ENCODE measurements around the gene STAG1. TPM values are rescaled to one million over a fixed set of nuclear protein-coding genes. Genes with fewer than 3 reads are reported as not detected.
"Not testable (repeated sequence)": the region's sequence is repeated elsewhere in the genome, so short reads cannot be mapped to it uniquely, and the experiment has no call there.

Gene STAG1
- total RNA-seq, 2 experiments from 2014 or later = 38.7 to 44.7 TPM

DNA sequence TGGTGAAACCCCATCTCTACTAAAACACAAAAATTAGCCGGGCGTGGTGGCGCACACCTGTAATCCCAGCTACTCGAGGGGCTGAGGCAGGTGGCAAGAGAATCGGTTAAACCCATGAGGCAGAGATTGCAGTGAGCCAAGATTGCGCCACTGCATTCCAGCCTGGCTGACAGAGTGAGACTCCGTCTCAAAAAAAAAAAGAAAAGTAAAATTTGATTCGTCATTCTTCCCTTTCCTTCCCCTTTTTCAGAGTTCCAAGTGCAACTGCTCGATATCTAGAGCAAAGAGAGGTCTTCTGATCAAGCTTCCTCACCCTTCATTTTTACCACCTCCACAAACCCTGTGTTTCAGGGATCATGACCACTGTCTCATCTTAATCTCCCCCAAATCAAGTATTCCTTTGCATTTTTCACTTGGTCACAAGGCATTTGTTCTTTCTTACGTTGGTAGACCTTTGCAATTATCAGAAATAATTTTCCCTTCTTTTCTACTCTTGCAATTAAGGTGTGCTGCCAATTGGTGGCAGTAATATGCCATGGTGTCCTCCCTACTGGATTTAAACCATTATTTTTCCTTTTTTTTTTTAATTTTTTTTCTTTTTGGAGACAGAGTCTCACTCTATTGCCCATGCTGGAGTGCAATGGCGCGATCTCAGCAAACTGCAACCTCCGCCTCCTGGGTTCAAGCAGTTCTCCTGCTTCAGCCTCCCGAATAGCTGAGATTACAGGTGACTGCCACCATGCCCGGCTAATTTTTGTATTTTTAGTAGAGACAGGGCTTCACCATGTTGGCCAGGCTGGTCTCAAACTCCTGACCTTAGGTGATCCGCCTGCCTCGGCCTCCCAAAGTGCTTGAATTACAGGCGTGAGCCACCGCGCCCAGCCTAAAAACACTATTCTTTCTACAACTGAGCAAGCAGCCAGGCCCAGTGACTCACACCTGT is 6.3 kb upstream of the STAG1 start:
- H3K27me3 Mint-ChIP-seq (ENCODE audit: low read depth); H3K4me3 Mint-ChIP-seq; H3K9me3 Mint-ChIP-seq (ENCODE audit: insufficient read depth); H3K36me3 Mint-ChIP-seq (ENCODE audit: low read depth); ATAC-seq; POLR2A ChIA-PET; H3K27ac Mint-ChIP-seq; DNase-seq: not testable (repeated sequence)
- CTCF ChIA-PET = interaction anchor here (0.9 to 9.3 kb wide), 5 partner anchors 9 to 274 kb away, joined by 3 to 176 read pairs (median 4); no protein-coding TSS in a partner anchor
- peaks cover 12% of the 10 kb centered on the region for H3K4me1 Mint-ChIP-seq (ENCODE audit: low read depth)

DNA sequence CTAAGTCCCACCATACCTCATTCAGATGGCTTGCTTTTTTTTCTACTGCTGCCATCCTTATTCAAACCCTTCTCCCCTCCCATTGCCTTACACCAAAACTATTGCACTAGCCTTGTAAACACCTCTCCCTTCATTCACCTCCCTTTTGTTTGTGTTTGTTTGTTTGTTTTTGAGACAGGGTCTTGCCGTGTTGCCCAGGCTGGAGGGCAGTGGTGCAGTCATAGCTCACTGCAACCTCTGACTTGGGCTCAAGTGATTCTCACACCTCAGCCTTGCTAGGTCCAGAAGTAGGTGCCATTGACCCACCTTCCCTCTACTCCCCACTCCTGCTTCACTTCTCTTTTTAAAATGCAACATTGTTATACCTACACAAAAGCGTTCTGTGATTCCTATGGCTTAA is 3.0 kb upstream of the STAG1 start:
- ChIA-PET CTCF (interaction anchor here (3.8 to 9.3 kb wide), 2 partner anchors 259 to 449 kb away, joined by 56 to 176 read pairs; no protein-coding TSS in a partner anchor), POLR2A (no interaction called here)
- H3K4me3 Mint-ChIP-seq = no peak overlapping the region
- DNase-seq (no peak), ATAC-seq (no peak)
- H3K9me3 Mint-ChIP-seq (ENCODE audit: insufficient read depth) = no peaks in the 10 kb centered on the region
- H3K4me1 Mint-ChIP-seq (ENCODE audit: low read depth) = peaks cover 23% of the 10 kb centered on the region
- no peak overlapping the region for H3K27ac Mint-ChIP-seq
- H3K36me3 Mint-ChIP-seq (ENCODE audit: low read depth) = peaks cover 11% of the 10 kb centered on the region
- no peaks in the 10 kb centered on the region for H3K27me3 Mint-ChIP-seq (ENCODE audit: low read depth)

DNA sequence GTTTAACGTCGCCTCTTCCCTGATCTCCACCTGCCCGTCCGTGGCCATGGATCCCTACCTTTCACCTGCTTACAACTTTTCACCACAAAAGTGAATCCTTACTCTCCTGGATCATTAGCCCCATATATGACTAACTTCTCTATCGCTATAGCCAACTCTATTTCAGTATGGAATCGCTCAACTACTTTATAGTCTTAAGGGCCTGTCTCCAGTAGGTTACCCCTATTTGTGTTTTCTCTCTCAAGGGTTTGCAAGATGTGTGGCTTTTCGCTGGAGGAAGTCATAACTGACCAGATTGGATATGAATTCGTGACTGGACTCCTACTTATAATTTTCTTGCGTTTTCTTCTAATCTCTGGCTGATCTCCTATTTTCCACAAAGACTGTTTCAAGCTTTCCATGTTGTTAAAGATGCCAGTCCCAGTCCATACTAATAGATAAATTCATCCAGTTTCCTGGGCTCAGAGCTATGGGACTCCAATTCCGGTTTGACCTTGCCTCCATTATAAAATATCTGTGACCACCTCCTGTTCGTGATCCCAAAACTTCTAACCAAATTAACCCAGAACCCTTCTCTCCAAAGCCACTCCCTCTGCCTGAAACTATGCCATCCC is 1.3 kb upstream of the STAG1 start:
- ChIA-PET CTCF (interaction anchor here (0.8 to 9.3 kb wide), 41 partner anchors 11 to 683 kb away, joined by 3 to 176 read pairs (median 5); partner anchors contain the start of genes MSL2, NCK1 and PCCB), POLR2A (interaction anchor here (0.9 to 2.7 kb wide), 18 partner anchors 9 to 1329 kb away, joined by 3 to 68 read pairs (median 5); partner anchors contain the start of genes MSL2 and NCK1)
- Mint-ChIP-seq H3K27me3 (ENCODE audit: low read depth) (no peaks in the 10 kb centered on the region), H3K4me1 (ENCODE audit: low read depth) (peaks cover 38% of the 10 kb centered on the region), H3K9me3 (ENCODE audit: insufficient read depth) (no peaks in the 10 kb centered on the region), H3K36me3 (ENCODE audit: low read depth) (peaks cover 12% of the 10 kb centered on the region), H3K4me3 (peak overlapping the region; percentile 73), H3K27ac (peak overlapping the region; percentile 86)
- ATAC-seq (no peak), DNase-seq (no peak)

DNA sequence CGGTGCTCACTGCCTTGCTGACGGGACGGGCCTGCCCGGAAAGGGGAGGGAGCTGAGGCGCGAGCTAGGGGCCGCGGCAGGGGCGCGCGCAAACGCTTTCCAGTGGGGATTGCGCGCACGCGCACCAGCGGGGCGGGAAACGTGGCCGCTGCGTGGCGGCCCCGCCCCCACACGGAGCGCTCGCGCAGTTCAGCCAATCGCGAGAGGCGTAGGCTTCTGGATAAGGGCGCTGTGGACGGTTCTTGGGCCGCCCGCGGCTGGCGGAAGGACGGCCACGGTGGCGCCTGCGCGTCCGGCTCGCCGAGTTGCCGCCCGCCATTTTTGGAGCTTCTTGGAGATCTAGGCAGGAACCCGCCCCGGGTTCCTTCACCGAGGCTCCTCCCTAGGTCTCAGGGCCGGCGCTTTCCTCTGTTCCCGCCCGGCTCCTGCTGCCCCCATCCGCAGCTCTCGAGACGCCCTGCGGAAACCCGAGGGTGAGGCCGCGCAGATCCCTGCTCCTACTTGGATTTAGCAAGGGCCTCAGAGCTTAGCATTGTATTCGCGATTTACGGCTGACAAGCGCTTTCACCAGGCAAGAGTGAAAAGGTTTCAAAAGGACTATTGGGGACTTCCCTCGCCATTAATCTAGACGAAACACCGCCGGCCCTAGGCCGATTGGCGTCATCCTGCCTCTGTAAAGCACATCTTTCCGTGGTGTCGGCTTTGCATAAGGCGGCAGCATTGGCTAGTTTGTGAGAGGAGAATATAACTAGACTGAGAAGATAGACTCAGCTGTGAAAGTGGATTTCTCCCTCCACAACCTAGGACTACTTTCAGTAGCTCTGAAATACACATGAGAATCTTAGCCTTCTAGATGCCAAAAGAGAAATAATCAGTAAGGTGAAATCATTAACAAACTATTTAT is 496 bp upstream of the STAG1 start:
- peak; percentile 99 for DNase-seq
- Mint-ChIP-seq H3K27ac (peak overlapping the region; percentile 86), H3K27me3 (ENCODE audit: low read depth) (no peaks in the 10 kb centered on the region), H3K4me3 (peak overlapping the region; percentile 73), H3K4me1 (ENCODE audit: low read depth) (peaks cover 36% of the 10 kb centered on the region), H3K9me3 (ENCODE audit: insufficient read depth) (no peaks in the 10 kb centered on the region), H3K36me3 (ENCODE audit: low read depth) (peaks cover 12% of the 10 kb centered on the region)
- peak; percentile 90 for ATAC-seq
- ChIA-PET CTCF (interaction anchor here (0.5 to 9.3 kb wide), 119 partner anchors 8 to 710 kb away, joined by 3 to 176 read pairs (median 4); partner anchors contain the start of genes MSL2, NCK1 and PCCB), POLR2A (interaction anchor here (0.6 to 2.7 kb wide), 38 partner anchors 8 to 1330 kb away, joined by 3 to 68 read pairs (median 4); partner anchors contain the start of genes MSL2 and NCK1)

DNA sequence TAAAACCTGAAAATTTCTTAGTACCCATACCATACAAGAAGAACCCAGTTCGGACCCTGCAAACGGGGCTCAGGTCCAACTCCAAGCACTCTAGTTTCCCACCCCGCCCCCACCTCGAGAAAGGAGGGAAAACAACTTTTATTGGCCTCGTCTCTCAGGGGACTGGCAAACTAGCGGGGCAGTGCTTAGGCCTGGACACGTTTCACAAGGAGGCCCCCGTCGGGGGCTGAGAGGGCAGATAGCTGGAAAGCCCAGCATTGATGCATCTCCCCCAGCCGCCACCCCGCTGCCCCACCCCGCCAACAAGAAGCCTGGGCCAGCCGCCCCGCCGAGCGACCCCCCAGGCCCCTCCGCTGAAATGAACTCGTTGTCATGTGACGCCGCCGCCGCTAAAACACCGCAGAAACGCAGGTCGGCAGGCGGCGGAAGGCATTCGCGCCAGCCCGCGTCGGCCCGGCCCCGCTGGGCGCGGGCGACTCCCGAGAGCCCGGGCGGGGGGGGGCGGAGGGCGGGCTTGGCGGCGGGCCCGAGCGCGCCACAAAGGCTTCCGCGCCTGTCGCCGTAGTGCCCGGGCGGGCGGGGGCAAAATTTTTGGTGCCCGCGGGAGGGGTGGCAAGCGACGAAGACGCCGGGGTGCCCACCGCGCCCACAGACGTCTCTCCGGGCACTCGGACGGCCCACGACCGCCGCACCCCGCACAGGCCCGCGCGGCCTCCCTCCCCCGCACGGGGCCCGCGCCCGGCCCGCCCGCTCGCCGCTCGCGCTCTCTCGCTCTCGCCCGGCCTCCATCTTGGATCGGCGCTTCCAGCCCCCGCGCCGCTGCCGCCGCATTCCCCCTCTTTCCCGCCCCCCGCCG is 634 bp downstream of the STAG1 start:
- no peaks in the 10 kb centered on the region for H3K9me3 Mint-ChIP-seq (ENCODE audit: insufficient read depth)
- no peaks in the 10 kb centered on the region for H3K27me3 Mint-ChIP-seq (ENCODE audit: low read depth)
- ATAC-seq = peak; percentile 34
- CTCF ChIA-PET = interaction anchor here (0.8 to 9.3 kb wide), 42 partner anchors 17 to 684 kb away, joined by 3 to 176 read pairs (median 5); partner anchors contain the start of gene NCK1
- peaks cover 12% of the 10 kb centered on the region for H3K36me3 Mint-ChIP-seq (ENCODE audit: low read depth)
- H3K27ac Mint-ChIP-seq = peak overlapping the region; percentile 92
- H3K4me3 Mint-ChIP-seq = peak overlapping the region; percentile 86
- peak; percentile 71 for DNase-seq
- POLR2A ChIA-PET = interaction anchor here (0.5 to 2.7 kb wide), 20 partner anchors 14 to 680 kb away, joined by 3 to 68 read pairs (median 5); partner anchors contain the start of genes MSL2 and NCK1
- peaks cover 37% of the 10 kb centered on the region for H3K4me1 Mint-ChIP-seq (ENCODE audit: low read depth)

DNA sequence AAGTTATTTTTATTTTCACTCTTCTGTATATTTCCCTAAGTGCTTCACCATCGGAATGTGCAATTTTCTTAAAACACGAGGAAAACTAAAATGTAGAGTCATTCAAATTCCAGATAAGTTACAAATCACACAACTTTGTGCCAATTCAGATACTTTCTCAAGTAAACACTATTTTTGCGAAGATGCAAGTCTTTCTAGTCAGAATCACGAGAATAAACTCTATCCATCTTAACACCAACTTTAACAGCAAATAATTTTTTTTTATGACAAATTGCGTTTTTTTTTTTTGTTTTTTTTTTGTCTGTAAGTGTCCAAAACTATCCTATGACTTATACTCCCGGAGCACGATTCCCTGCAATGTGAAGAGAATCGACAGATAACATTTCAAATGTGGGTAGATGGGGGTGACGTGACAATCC is 1.3 kb downstream of the STAG1 start:
- POLR2A ChIA-PET = no interaction called here
- no peak for ATAC-seq
- Mint-ChIP-seq H3K27ac (peak overlapping the region; percentile 92), H3K27me3 (ENCODE audit: low read depth) (no peaks in the 10 kb centered on the region), H3K36me3 (ENCODE audit: low read depth) (peaks cover 12% of the 10 kb centered on the region), H3K4me1 (ENCODE audit: low read depth) (peaks cover 43% of the 10 kb centered on the region), H3K9me3 (ENCODE audit: insufficient read depth) (no peaks in the 10 kb centered on the region), H3K4me3 (peak overlapping the region; percentile 86)
- no peak for DNase-seq
- CTCF ChIA-PET = interaction anchor here (3.2 kb wide), 1 partner anchor 680 kb away, joined by 25 read pairs; no protein-coding TSS in a partner anchor

DNA sequence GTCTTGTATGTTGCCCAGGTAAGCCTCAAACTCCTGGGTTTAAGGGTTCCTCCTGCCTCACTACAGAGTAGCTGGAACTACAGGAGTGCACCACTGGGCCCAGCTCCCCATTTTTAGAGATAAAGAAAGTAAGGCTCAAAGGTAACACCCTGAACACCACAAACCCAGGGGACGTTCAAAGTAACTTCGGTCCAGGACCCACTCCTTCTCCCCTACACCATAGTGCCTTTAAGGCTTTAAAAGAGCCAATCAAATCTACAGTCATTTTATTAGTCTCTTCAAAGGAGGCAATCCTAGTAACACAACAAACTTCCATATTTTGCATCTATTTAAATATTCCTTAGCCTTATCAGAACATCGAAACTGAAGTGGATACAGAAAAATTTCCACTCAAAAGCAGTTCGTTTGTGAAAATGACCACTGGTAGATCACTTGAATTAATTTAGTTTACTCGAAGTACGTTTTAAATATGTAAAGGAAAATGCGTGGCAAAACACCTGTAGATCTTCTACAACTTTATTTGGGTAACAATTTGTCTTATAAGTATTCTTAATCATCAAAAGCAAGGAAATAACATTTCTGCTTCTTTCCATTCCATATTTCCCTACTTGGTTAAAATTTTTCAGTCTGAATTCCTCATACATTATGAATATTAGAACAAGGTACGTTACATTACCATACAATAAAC is 1.8 kb downstream of the STAG1 start:
- H3K4me3 Mint-ChIP-seq = peak overlapping the region; percentile 86
- peaks cover 15% of the 10 kb centered on the region for H3K36me3 Mint-ChIP-seq (ENCODE audit: low read depth)
- peak overlapping the region; percentile 92 for H3K27ac Mint-ChIP-seq
- POLR2A ChIA-PET = interaction anchor here (0.6 to 1.6 kb wide), 3 partner anchors 111 to 556 kb away, joined by 3 to 4 read pairs (median 4); partner anchors contain the start of gene NCK1
- no peak for ATAC-seq
- peaks cover 49% of the 10 kb centered on the region for H3K4me1 Mint-ChIP-seq (ENCODE audit: low read depth)
- DNase-seq = peak; percentile 35
- no peaks in the 10 kb centered on the region for H3K27me3 Mint-ChIP-seq (ENCODE audit: low read depth)
- no peaks in the 10 kb centered on the region for H3K9me3 Mint-ChIP-seq (ENCODE audit: insufficient read depth)
- CTCF ChIA-PET = interaction anchor here (0.6 to 2.1 kb wide), 4 partner anchors 251 to 364 kb away, joined by 3 to 9 read pairs (median 3); no protein-coding TSS in a partner anchor

DNA sequence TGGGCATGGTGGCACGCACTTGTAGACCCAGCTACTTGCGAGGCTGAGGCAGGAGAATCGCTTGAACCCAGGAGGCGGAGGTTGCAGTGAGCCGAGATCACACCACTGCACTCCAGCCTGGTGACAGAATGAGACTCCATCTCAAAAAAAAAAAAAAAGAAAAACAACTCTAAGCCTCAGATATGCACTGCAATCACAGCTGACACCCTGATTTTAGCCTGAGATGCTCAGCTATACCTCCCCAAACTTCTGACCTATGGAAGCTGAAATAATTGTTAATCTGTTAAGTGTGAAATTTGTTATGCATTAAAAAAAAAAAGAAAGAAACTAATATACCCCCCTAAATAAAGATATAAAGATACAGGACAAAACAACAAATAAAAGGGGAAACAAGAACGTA is 2.6 kb downstream of the STAG1 start:
- H3K4me3 Mint-ChIP-seq = peak overlapping the region; percentile 86

DNA sequence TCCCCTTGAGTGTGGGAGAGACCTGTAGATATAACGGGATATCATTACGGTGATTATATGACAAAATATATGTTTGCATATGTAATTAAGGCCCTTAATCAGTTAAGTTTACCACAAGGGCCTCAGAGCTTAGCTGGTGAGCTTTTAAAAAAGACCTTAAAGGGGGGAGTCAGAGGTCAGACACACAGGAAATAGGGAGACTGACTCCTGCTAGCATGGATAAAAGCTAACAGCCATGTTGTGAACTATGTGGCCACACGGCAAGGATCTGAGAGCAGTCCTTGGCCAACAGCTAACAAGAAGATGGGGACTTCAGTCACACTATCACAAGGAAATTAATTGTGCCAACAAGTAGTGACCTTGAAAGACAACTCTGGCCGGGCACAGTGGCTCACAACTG is 3.1 kb downstream of the STAG1 start:
- CTCF ChIA-PET = interaction anchor here (1.6 to 2.1 kb wide), 2 partner anchors 265 to 362 kb away, joined by 3 to 9 read pairs; no protein-coding TSS in a partner anchor
- Mint-ChIP-seq H3K27ac (peak overlapping the region; percentile 92), H3K9me3 (ENCODE audit: insufficient read depth) (no peaks in the 10 kb centered on the region), H3K27me3 (ENCODE audit: low read depth) (no peaks in the 10 kb centered on the region), H3K4me3 (peak overlapping the region; percentile 86), H3K4me1 (ENCODE audit: low read depth) (peaks cover 51% of the 10 kb centered on the region), H3K36me3 (ENCODE audit: low read depth) (peaks cover 21% of the 10 kb centered on the region)
- ATAC-seq (no peak), DNase-seq (no peak)
- POLR2A ChIA-PET = interaction anchor here (0.6 to 1.6 kb wide), 4 partner anchors 20 to 554 kb away, joined by 3 to 4 read pairs (median 4); partner anchors contain the start of gene NCK1

More for the DNA sequence above, 2.6 kb downstream of the STAG1 start:
- peak overlapping the region; percentile 92 for H3K27ac Mint-ChIP-seq
- ChIA-PET POLR2A (interaction anchor here (0.6 to 1.6 kb wide), 3 partner anchors 112 to 555 kb away, joined by 3 to 4 read pairs (median 4); partner anchors contain the start of gene NCK1), CTCF (interaction anchor here (0.6 to 2.1 kb wide), 4 partner anchors 250 to 363 kb away, joined by 3 to 9 read pairs (median 3); no protein-coding TSS in a partner anchor)
- peaks cover 19% of the 10 kb centered on the region for H3K36me3 Mint-ChIP-seq (ENCODE audit: low read depth)
- ATAC-seq; H3K27me3 Mint-ChIP-seq (ENCODE audit: low read depth); DNase-seq; H3K9me3 Mint-ChIP-seq (ENCODE audit: insufficient read depth): not testable (repeated sequence)
- H3K4me1 Mint-ChIP-seq (ENCODE audit: low read depth) = peaks cover 55% of the 10 kb centered on the region
